ENCODE results near the gene ABCC5.

GRCh38 chr3:183884097-183884426, 133.6 kb downstream of the ABCC5 start:
- TF ChIP-seq CTCF (IDR thresholded peaks at IDR 0.05) = no peak
- no peak for TF ChIP-seq POLR2A (IDR thresholded peaks at IDR 0.05)

Measured in uterus (tissue), 2 donors.